Upper lobe of left lung (tissue), 4 donors: ENCODE data around the gene FANCC.

ENCODE experiments used
- POLR2AphosphoS5 ChIP-seq, 2 donors: sonication (generic); formaldehyde crosslinking; IDR thresholded peaks; one replicate each; pipeline ENCODE4 v1.5.1; 2017; ENCODE audit warnings: antibody characterized with exemption in 2 of 2
- TF ChIP-seq, protein P1 (sequence below), 6 experiments: fragments of 450-650 bp in 4 of 6; fragments of 200-600 bp in 2 of 6; sonication (generic) in 2 of 6; IDR thresholded peaks; one replicate each; pipeline ENCODE4 v1.5.1; 2016 to 2019; ENCODE audit warnings: antibody characterized with exemption in 6 of 6

DNA sequence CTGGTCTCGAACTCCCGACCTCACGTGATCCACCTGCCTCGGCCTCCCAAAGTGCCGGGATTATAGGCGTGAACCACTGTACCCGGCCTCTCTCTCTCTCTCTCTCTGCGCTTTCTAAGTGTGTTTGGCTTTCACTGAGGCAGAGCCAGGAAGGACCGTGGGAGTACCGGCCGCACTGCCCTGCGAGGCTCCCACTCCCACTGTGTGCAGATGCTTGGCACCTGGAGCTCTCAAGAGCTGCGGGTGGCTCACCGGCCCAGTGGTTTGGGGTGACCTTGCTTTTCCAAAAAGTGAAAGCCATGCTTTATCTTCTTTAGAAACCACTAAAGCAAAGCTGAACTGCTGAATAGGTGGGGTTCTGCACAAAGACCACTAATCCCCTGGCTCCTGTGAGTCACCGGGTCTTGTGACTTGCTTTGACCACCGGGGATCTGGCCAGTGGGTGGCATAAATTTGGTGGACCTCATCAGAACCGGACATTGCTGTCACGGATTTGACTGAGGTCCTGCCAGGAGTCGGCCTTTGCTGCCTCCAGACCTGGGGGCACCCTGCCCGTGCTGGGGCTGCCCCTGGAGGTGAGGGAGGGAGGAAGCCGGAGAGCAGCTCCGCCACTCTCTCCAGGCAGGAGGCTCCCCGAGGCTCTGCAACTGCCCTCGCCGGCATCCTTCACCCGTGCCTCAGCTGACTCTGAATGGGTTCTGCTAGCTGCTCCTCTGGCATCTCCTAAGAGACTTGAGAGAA, 228.9 kb downstream of the FANCC start:
- TF ChIP-seq, protein P1, sequence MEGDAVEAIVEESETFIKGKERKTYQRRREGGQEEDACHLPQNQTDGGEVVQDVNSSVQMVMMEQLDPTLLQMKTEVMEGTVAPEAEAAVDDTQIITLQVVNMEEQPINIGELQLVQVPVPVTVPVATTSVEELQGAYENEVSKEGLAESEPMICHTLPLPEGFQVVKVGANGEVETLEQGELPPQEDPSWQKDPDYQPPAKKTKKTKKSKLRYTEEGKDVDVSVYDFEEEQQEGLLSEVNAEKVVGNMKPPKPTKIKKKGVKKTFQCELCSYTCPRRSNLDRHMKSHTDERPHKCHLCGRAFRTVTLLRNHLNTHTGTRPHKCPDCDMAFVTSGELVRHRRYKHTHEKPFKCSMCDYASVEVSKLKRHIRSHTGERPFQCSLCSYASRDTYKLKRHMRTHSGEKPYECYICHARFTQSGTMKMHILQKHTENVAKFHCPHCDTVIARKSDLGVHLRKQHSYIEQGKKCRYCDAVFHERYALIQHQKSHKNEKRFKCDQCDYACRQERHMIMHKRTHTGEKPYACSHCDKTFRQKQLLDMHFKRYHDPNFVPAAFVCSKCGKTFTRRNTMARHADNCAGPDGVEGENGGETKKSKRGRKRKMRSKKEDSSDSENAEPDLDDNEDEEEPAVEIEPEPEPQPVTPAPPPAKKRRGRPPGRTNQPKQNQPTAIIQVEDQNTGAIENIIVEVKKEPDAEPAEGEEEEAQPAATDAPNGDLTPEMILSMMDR (IDR thresholded peaks at IDR 0.05), result no peak
- TF ChIP-seq POLR2AphosphoS5 (IDR thresholded peaks at IDR 0.05), result no peak
